ENCODE results near the gene KCNK18.

Gene KCNK18

DNA sequence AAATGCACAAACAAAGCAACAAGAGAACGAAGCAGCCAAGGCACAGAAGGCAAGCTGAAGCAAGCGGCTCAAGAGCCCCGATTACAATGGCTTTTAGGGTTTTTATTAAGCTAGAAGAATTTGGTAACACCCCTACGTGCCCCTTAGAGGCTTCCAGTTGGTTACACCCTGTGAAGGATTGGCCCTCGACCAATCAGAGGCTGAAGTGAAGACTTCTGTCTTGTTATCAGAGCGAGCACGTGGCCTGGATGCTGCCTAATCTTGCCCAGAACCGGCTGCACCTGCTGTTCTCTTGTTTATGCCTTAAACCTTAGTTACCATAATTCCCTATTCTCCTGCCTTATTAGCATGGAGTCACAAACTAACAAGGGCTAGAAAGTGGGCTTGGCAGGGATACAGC lies 21.4 kb downstream of the KCNK18 start:
- peak overlapping the region in 2 of 3 experiments; percentile 47 to 49 for H3K4me3 Mint-ChIP-seq
- H3K36me3 Mint-ChIP-seq (ENCODE audit: low read depth), result no peaks in the 10 kb centered on the region
- no peak overlapping the region for H3K27ac Mint-ChIP-seq
- H3K27me3 Mint-ChIP-seq (ENCODE audit: low read depth), result peaks cover 84% of the 10 kb centered on the region
- peaks cover 7% of the 10 kb centered on the region for H3K4me1 Mint-ChIP-seq
- TF ChIP-seq, protein P1, sequence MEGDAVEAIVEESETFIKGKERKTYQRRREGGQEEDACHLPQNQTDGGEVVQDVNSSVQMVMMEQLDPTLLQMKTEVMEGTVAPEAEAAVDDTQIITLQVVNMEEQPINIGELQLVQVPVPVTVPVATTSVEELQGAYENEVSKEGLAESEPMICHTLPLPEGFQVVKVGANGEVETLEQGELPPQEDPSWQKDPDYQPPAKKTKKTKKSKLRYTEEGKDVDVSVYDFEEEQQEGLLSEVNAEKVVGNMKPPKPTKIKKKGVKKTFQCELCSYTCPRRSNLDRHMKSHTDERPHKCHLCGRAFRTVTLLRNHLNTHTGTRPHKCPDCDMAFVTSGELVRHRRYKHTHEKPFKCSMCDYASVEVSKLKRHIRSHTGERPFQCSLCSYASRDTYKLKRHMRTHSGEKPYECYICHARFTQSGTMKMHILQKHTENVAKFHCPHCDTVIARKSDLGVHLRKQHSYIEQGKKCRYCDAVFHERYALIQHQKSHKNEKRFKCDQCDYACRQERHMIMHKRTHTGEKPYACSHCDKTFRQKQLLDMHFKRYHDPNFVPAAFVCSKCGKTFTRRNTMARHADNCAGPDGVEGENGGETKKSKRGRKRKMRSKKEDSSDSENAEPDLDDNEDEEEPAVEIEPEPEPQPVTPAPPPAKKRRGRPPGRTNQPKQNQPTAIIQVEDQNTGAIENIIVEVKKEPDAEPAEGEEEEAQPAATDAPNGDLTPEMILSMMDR (IDR thresholded peaks at IDR 0.05; ENCODE audit: unreplicated experiment in 3 of 3), result no peak
- no peaks in the 10 kb centered on the region for H3K9me3 Mint-ChIP-seq

DNA sequence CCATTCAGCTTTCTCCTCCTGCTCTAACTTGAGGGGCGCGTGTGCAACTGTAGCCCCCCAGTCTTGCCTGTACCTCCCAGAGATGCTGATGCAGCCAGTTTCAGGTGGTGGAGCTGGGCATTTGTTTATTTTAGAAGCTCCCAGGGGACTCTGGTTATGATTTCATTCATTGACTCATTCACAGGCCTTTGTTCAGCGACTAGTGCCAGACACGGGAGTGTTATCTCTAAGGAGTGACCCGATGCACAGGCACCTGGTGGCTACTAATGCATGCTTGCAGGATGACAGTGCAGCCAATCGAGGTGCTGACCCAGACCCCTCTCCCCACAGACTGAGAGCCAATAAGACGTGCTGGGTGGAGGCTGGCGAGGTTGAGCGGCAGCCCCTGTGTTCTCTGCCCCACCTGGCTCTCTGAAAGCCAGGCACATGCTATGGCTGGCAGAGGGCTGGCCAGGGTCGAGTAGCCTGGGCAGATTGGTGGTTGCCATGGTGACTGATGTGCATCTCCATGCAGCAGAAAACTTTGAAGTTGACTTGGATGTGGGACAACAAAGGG lies 23.9 kb downstream of the KCNK18 start:
- H3K4me3 Mint-ChIP-seq, result no peak overlapping the region
- H3K27me3 Mint-ChIP-seq (ENCODE audit: low read depth), result peaks cover 66% of the 10 kb centered on the region
- H3K36me3 Mint-ChIP-seq (ENCODE audit: low read depth), result no peaks in the 10 kb centered on the region
- no peak overlapping the region for H3K27ac Mint-ChIP-seq
- H3K9me3 Mint-ChIP-seq, result no peaks in the 10 kb centered on the region
- TF ChIP-seq, protein P1 (IDR thresholded peaks at IDR 0.05; ENCODE audit: unreplicated experiment in 3 of 3), result no peak
- H3K4me1 Mint-ChIP-seq, result peaks cover 14% of the 10 kb centered on the region

DNA sequence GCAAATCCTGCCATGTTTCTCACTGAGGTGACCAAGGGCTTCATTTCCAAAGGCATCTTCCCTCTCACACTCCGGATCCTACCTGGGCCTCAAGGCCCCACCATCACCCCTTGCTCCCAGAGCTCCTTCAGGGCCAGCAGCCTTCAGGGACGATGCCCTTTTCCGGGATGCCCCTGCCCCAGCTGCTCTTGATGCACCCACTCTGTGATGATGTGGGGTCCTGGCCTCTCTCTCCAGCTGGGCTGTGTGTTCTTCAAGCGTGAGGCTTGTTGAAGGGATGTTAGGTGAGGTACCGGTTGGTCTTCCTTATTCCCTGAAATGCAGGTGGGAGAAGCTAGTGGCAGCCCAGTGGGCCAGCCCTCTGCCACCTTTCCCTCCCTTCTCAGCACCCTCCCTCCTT lies 25.3 kb downstream of the KCNK18 start:
- H3K4me1 Mint-ChIP-seq, result peaks cover 14% of the 10 kb centered on the region
- no peaks in the 10 kb centered on the region for H3K36me3 Mint-ChIP-seq (ENCODE audit: low read depth)
- peaks cover 64% of the 10 kb centered on the region for H3K27me3 Mint-ChIP-seq (ENCODE audit: low read depth)
- H3K4me3 Mint-ChIP-seq, result no peak overlapping the region
- TF ChIP-seq, protein P1 (IDR thresholded peaks at IDR 0.05; ENCODE audit: unreplicated experiment in 3 of 3), result no peak
- H3K9me3 Mint-ChIP-seq, result peaks cover under 1% of the 10 kb centered on the region
- H3K27ac Mint-ChIP-seq, result no peak overlapping the region

DNA sequence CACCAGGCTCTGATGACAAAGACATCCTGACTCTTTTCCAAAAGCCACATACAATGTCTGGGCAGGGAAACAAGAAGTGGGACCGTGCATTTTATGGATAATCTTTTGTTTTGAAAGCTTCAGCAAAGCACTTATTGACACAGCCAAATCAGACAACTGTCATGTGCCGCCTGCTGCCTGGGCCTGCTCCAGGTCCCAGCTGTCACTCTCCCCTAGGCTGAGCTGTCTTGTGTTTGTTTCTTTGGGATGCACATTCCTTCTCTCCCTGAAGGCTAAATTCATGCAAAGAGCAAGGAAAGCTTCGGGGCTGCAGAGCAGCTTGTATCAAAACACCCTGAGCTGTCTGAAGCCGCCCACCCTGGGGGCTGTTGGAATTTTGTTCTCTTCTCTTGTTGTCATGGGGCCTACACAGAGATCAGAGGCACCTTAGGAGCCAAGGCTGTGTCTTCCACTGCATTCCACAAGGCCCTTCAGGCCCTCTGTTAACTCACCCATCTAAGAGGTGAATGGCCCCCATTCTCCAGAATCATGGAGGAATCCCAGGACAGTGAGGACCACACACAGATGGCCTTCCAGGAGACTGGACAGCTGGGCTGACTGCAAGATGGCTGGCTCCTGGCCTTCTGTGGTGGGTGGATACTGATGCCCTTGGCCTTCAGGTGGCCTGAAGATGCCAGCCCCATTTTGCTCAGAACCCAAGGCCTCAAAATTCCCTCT lies 25.8 kb downstream of the KCNK18 start:
- H3K4me3 Mint-ChIP-seq, result no peak overlapping the region
- peaks cover 64% of the 10 kb centered on the region for H3K27me3 Mint-ChIP-seq (ENCODE audit: low read depth)
- H3K4me1 Mint-ChIP-seq, result peaks cover 14% of the 10 kb centered on the region
- H3K9me3 Mint-ChIP-seq, result peaks cover 4% of the 10 kb centered on the region
- TF ChIP-seq, protein P1 (IDR thresholded peaks at IDR 0.05; ENCODE audit: unreplicated experiment in 3 of 3), result no peak
- no peak overlapping the region for H3K27ac Mint-ChIP-seq
- H3K36me3 Mint-ChIP-seq (ENCODE audit: low read depth), result no peaks in the 10 kb centered on the region

DNA sequence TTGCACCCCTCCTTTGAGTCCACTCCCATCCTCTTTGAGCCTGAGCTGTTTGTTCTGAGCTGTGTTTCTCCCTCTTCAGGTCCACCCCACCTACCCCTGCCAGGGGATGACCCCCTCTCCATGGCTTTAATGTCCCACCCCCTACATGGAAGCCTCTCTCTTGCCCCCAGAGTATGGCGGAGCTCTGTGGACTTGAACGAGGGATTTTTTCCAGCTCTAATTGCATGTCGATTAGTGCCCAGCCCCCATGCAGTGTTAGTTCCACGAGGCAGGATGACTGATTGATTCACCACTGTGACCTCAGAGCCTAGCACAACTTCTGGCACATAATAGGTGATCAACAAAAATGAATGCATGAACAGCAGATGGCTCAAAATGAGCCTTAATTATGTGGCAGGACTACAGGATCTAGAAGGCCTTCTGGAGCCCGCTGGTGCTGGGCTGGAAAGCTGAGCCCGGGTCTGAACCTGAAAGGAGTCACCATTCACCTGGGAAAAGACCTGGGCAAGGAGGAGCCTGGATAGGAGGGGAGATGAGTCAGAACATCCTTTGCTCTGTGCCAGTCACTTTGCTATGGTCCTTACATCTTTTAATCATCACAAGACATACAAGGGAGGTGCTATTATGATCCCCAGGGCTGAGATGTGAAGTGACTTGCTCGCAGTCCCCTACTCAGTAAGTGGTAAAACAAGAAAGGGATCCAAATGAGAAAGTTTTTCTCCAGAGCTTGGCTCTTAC lies 26.6 kb downstream of the KCNK18 start:
- H3K9me3 Mint-ChIP-seq, result peaks cover 4% of the 10 kb centered on the region
- peaks cover 14% of the 10 kb centered on the region for H3K4me1 Mint-ChIP-seq
- TF ChIP-seq, protein P1 (IDR thresholded peaks at IDR 0.05; ENCODE audit: unreplicated experiment in 3 of 3), result no peak
- H3K36me3 Mint-ChIP-seq (ENCODE audit: low read depth), result no peaks in the 10 kb centered on the region
- H3K4me3 Mint-ChIP-seq, result no peak overlapping the region
- H3K27ac Mint-ChIP-seq, result no peak overlapping the region
- peaks cover 64% of the 10 kb centered on the region for H3K27me3 Mint-ChIP-seq (ENCODE audit: low read depth)
